Right lobe of liver (tissue), 6 donors: ENCODE data around the gene MKKS. TPM values are rescaled to one million over a fixed set of nuclear protein-coding genes. Genes with fewer than 3 reads are reported as not detected.

Source experiments
- ATAC-seq, 4 donors: fragments of 200-7000 bp; cut with Tn5 transposase; one replicate each; pipeline ENCODE4 v1.9.1; 2020; ENCODE audit warnings: mild to moderate bottlenecking in 4 of 4, moderate library complexity in 4 of 4
- DNase-seq, 3 donors: peaks; one replicate each; pipeline ENCODE4 v3.0.0-alpha.2; 2020
- H3K27ac ChIP-seq, 3 donors: fragments of 200-600 bp; one replicate each; pipeline ENCODE4 v1.8.0; 2022
- H3K27me3 ChIP-seq, 2 donors: fragments of 200-600 bp; one replicate each; pipeline ENCODE4 v1.8.0; 2022
- H3K36me3 ChIP-seq, 4 donors: fragments of 200-600 bp; sonication (generic) in 1 of 4; one replicate each; pipeline versions ENCODE4 v1.5.1 to v1.8.0; 2017 to 2022; ENCODE audit warnings: control low read depth in 1 of 4
- H3K4me1 ChIP-seq, 4 donors: fragments of 200-600 bp; sonication (generic) in 1 of 4; one replicate each; pipeline versions ENCODE4 v1.5.1 to v1.8.0; 2017 to 2022; ENCODE audit warnings: control low read depth in 1 of 4
- H3K4me3 ChIP-seq, 3 donors: fragments of 200-600 bp; one replicate each; pipeline ENCODE4 v1.8.0; 2022
- H3K9me3 ChIP-seq, 4 donors: fragments of 200-600 bp; sonication (generic) in 1 of 4; one replicate each; pipeline versions ENCODE4 v1.5.1 to v1.8.0; 2017 to 2022; ENCODE audit warnings: control low read depth in 1 of 4
- POLR2A ChIP-seq: fragments of 450-650 bp; IDR thresholded peaks from one replicate; pipeline ENCODE4 v1.6.1; 2017; ENCODE audit warnings: antibody characterized with exemption, mild to moderate bottlenecking
- WGBS: methylation state at CpG from one replicate; pipeline ENCODE4 v1.1.6; 2018; ENCODE audit warnings: low coverage, low lambda C conversion rate; ENCODE audit not compliant: insufficient coverage; ENCODE audit errors: missing lambda C conversion rate; 5-methylcytosine and 5-hydroxymethylcytosine counted together
- intact Hi-C, 2 donors: fragments of 100-400 bp; cut with DNase I; formaldehyde crosslinking; loops; one replicate each; pipeline versions ENCODE4 v1.11.2 to v1.14.1; 2022
- total RNA-seq, 6 experiments: library from RNA; depleted of rRNA in 2 of 6; stranded (reverse); fragments of >200 nt in 2 of 6; fragmentation: NEBNext Ultra II Directional in 3 of 6; extraction: Animal tissue kit (Norgen Biotek cat#: 25700) in 3 of 6; gene quantifications; one replicate each; pipeline versions ENCODE4 v1.1.0 to v1.2.4, GENCODE V29; 2016 to 2023
- TF ChIP-seq, protein P1 (sequence below), 4 donors: fragments of 200-600 bp in 3 of 4; fragments of 450-650 bp in 1 of 4; IDR thresholded peaks; one replicate each; pipeline versions ENCODE4 v1.5.1 to v1.8.0; 2016 to 2022; ENCODE audit warnings: antibody characterized with exemption in 4 of 4, mild to moderate bottlenecking in 2 of 4
- donor health status: DM: no; HTN: yes; CAD: no.
- donor health status: DM: no; HTN: no; CAD: no.
- donor health status: DM: no; HTN: no; CAD: no.
- donor health status: DM: no; HTN: yes; CAD: no.
- donor health status: DM: no; HTN: yes; CAD: no.

The MKKS gene
- total RNA-seq, 6 experiments from 2014 or later = 11.4 to 17.6 (median 12.1) TPM

DNA sequence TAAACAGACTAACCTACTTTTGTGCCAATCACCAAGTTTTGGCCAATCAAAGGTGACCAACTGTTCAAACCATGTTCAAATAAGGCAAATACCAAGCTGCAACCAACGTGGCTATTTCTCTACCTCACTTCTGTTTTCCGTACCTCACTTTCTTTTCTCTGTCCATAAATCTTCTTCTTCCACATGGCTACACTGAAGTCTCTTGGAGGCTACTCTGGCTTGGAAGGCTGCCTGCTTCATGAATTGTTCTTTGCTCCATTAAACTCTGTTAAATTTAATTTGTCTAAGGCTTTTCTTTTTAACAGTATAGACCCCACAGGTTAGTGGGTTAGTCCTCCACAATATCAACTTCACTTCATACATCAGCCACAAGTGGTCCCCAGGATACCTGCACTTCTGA lies 58.8 kb downstream of the MKKS start:
- Histone ChIP-seq H3K27ac (no peak overlapping the region), H3K4me1 (peaks cover 0 to 36% (median 8%) of the 10 kb centered on the region in 4 donors), H3K4me3 (no peak overlapping the region), H3K9me3 (no peaks in the 10 kb centered on the region), H3K27me3 (no peaks in the 10 kb centered on the region), H3K36me3 (no peaks in the 10 kb centered on the region)
- WGBS = 50% methylated on average over 2 of the region's 2 CpGs
- DNase-seq = no peak
- intact Hi-C loops = no loop called here
- TF ChIP-seq, protein P1, sequence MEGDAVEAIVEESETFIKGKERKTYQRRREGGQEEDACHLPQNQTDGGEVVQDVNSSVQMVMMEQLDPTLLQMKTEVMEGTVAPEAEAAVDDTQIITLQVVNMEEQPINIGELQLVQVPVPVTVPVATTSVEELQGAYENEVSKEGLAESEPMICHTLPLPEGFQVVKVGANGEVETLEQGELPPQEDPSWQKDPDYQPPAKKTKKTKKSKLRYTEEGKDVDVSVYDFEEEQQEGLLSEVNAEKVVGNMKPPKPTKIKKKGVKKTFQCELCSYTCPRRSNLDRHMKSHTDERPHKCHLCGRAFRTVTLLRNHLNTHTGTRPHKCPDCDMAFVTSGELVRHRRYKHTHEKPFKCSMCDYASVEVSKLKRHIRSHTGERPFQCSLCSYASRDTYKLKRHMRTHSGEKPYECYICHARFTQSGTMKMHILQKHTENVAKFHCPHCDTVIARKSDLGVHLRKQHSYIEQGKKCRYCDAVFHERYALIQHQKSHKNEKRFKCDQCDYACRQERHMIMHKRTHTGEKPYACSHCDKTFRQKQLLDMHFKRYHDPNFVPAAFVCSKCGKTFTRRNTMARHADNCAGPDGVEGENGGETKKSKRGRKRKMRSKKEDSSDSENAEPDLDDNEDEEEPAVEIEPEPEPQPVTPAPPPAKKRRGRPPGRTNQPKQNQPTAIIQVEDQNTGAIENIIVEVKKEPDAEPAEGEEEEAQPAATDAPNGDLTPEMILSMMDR (IDR thresholded peaks at IDR 0.05) = no peak
- TF ChIP-seq POLR2A = no peak
- peak in 1 of 4 donors; percentile 6 for ATAC-seq

GRCh38 chr20:10374036-10374435 lies 60.0 kb downstream of the MKKS start:
- no peak for TF ChIP-seq POLR2A
- TF ChIP-seq, protein P1 (IDR thresholded peaks at IDR 0.05) = no peak
- H3K4me3 ChIP-seq = no peak overlapping the region
- ATAC-seq (peak in 3 of 4 donors; percentile 4 to 47 (median 35)), DNase-seq (no peak)
- 23% methylated on average over 2 of the region's 2 CpGs for WGBS
- H3K9me3 ChIP-seq = no peaks in the 10 kb centered on the region
- no peaks in the 10 kb centered on the region for H3K27me3 ChIP-seq
- intact Hi-C loops = no loop called here
- no peaks in the 10 kb centered on the region for H3K36me3 ChIP-seq
- peaks cover 0 to 45% (median 10%) of the 10 kb centered on the region in 4 donors for H3K4me1 ChIP-seq
- H3K27ac ChIP-seq = peak overlapping the region; percentile 6 to 30 (median 14)

GRCh38 chr20:10371467-10371866 lies 62.6 kb downstream of the MKKS start:
- Histone ChIP-seq H3K27ac (peak overlapping the region in 1 of 3 donors; percentile 68), H3K9me3 (no peaks in the 10 kb centered on the region), H3K4me3 (no peak overlapping the region), H3K27me3 (no peaks in the 10 kb centered on the region), H3K4me1 (peaks cover 0 to 66% (median 20%) of the 10 kb centered on the region in 4 donors), H3K36me3 (no peaks in the 10 kb centered on the region)
- DNase-seq = no peak
- intact Hi-C loops = no loop called here
- no peak for ATAC-seq
- TF ChIP-seq POLR2A = no peak
- TF ChIP-seq, protein P1 (IDR thresholded peaks at IDR 0.05) = no peak

- Histone ChIP-seq H3K4me1 (peaks cover 0 to 64% (median 22%) of the 10 kb centered on the region in 4 donors), H3K27me3 (no peaks in the 10 kb centered on the region), H3K9me3 (no peaks in the 10 kb centered on the region), H3K36me3 (no peaks in the 10 kb centered on the region), H3K27ac (peak overlapping the region; percentile 55 to 68 (median 58)), H3K4me3 (peak overlapping the region in 2 of 3 donors; percentile 15 to 26)
- intact Hi-C loops = no loop called here
- WGBS = 15% methylated on average over 8 of the region's 8 CpGs
- TF ChIP-seq, protein P1 (IDR thresholded peaks at IDR 0.05) = no peak
- no peak for TF ChIP-seq POLR2A
- ATAC-seq (peak; percentile 71 to 87 (median 78)), DNase-seq (peak in 1 of 3 donors; percentile 56)
These were observed 63.7 kb downstream of the MKKS start for GRCh38 chr20:10370091-10370887.
